ENCODE data around the gene JAML.

Gene JAML

GRCh38 chr11:118164885-118165284 lies 59.9 kb downstream of the JAML start:
- no peak for DNase-seq

GRCh38 chr11:118163494-118163893 lies 61.3 kb downstream of the JAML start:
- no peak for DNase-seq

GRCh38 chr11:118162846-118163245 lies 62.0 kb downstream of the JAML start:
- no peak for DNase-seq

- DNase-seq: no peak
These were observed 63.0 kb downstream of the JAML start for GRCh38 chr11:118161786-118162185.

GRCh38 chr11:118157186-118157895 lies 67.5 kb downstream of the JAML start:
- no peak for DNase-seq

- DNase-seq: no peak
These were observed 68.2 kb downstream of the JAML start for GRCh38 chr11:118156531-118157185.

- DNase-seq: no peak
These were observed 68.9 kb downstream of the JAML start for GRCh38 chr11:118155776-118156530.

GRCh38 chr11:118154641-118155040 lies 70.2 kb downstream of the JAML start:
- no peak for DNase-seq

GRCh38 chr11:118153976-118154375 lies 70.8 kb downstream of the JAML start:
- no peak for DNase-seq

GRCh38 chr11:118153516-118153915 lies 71.3 kb downstream of the JAML start:
- no peak for DNase-seq

- DNase-seq: no peak
These were observed 72.0 kb downstream of the JAML start, which contains the start of gene SCN4B for GRCh38 chr11:118152552-118153471. SCN4B (minus strand) TSS chr11:118152823; CDS start chr11:118152673, 150 bp downstream.

GRCh38 chr11:118152020-118152551 lies 72.7 kb downstream of the JAML start:
- DNase-seq: no peak

GRCh38 chr11:118151431-118151830 lies 73.4 kb downstream of the JAML start:
- DNase-seq: no peak

GRCh38 chr11:118149493-118149892 lies 75.3 kb downstream of the JAML start:
- no peak for DNase-seq

GRCh38 chr11:118148856-118149255 lies 76.0 kb downstream of the JAML start:
- DNase-seq: no peak

GRCh38 chr11:118148240-118148639 lies 76.6 kb downstream of the JAML start:
- DNase-seq: no peak

GRCh38 chr11:118147502-118147901 lies 77.3 kb downstream of the JAML start:
- DNase-seq: no peak

GRCh38 chr11:118146554-118146953 lies 78.3 kb downstream of the JAML start:
- DNase-seq: no peak

- DNase-seq: peak in 1 of 2 experiments; percentile 51
These were observed 79.3 kb downstream of the JAML start for GRCh38 chr11:118145285-118146227.

GRCh38 chr11:118144301-118145268 lies 80.2 kb downstream of the JAML start:
- DNase-seq: no peak
